ENCODE data around the gene IGFBP5.

The IGFBP5 gene

GRCh38 chr2:216687646-216688045 lies 7.7 kb downstream of the IGFBP5 start:
- DNase-seq (ENCODE audit: low spot score): no peak

DNA sequence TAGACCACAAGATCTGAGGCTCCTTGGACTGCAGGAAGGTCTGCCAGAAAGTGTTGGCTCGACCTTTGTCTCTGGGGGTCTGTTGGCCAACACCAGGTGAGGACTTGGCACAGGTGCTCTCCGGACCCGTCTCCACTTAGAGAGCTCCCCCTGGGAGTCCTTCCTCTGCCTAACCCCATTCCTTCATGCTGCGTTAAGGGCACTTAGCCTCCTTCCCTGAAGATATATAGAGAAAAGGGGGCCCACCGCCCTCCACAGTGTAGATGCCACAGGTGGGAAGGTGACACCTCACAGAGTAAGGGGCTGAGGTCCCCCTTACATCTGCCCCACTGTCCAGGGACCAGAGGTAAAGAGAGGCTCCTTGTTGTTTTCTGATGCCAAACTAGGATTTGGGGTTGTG lies 8.2 kb downstream of the IGFBP5 start:
- no peak for DNase-seq (ENCODE audit: low spot score)

GRCh38 chr2:216685327-216685875 lies 9.9 kb downstream of the IGFBP5 start:
- DNase-seq (ENCODE audit: low spot score): no peak

GRCh38 chr2:216683846-216684245 lies 11.5 kb downstream of the IGFBP5 start:
- no peak for DNase-seq (ENCODE audit: low spot score)

DNA sequence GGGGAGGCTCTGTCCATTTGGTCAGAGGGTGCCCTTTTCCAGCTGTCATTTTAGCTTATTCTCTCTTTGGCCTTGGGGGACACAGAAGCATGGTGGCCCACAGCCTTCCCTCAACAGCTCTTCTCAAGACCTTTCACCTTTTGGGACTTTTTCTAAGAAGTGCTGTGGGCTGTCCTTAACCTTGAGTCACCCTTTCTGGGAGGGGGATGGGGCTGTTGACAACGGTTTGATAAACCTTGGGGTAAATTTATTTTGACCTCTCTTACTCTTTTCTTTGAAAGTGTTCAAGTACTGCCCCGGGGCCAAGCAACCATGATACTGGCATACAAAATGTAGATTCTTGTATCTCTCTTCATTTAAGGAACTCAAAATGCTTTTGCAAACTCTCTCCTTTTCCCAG lies 13.7 kb downstream of the IGFBP5 start:
- DNase-seq (ENCODE audit: low spot score): no peak

DNA sequence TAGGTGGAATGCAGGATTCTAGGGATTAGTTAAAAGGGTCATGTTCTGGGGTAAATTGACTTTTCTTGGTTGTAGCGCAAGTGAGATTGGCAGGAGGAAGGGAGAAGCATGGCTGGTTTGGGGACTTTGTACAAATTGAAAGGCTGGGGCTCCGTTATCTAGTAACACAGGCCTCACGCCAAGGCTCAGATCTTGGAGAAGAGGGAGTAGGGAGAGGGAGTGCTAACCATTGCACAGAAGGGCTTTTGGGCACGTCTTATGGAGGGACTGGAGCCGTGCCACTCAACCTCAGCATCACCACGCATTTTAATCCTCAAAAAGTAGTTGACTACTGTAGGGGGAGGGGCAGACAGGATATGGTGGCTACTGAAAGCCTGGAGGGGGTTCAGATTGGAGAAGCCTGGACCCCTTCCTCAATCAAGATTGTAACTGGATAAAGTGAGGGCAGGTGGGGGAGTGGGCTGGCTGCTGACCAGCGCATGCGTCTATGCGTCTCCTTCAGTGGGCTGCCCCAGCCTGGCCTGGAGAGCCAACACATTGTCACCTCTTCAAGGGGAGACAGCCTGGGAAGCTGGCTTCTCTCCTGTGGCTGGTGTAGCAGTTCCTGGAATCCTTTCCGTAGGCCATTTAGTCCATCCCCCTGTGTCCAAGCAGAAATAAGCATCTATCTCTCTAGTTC lies 14.3 kb downstream of the IGFBP5 start:
- DNase-seq (ENCODE audit: low spot score): no peak

- no peak for DNase-seq (ENCODE audit: low spot score)
Observed at GRCh38 chr2:216679658-216680024, 15.7 kb downstream of the IGFBP5 start.

- DNase-seq (ENCODE audit: low spot score): no peak
Observed at GRCh38 chr2:216678813-216679657, 16.3 kb downstream of the IGFBP5 start.

GRCh38 chr2:216678098-216678465 lies 17.3 kb downstream of the IGFBP5 start:
- DNase-seq (ENCODE audit: low spot score): no peak

DNA sequence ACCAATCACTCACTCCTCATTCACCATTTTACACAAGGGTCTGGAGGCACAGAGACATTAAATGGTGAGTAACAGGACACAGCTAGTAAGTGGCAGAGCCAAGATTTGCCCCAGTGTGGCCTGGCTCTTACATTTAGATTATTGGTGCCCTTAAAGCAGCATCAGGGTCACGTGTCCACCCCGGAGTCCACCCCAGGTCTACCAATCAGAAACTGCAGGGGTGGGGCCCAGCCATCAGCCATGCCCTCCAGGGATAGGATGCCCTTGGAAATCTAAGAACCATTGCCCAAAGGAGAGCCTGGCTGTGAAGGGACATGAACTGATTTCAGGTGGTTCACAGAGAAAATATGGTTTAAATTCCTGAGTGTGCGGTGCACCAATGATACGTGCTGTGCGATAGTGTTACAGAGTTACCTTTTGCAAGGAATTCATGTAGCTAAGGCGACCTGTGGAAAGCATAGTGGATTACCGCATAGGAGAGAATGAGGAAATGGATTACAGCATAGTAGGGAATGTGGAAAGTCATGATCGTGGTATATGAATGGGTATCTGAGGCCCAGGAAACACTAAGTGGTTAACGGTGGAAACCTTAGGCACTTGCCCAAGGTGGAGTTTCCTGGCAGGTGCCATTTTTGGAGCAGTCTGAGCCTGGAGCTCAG lies 17.8 kb downstream of the IGFBP5 start:
- DNase-seq (ENCODE audit: low spot score): no peak

- DNase-seq (ENCODE audit: low spot score): no peak
Observed at GRCh38 chr2:216676630-216677029, 18.7 kb downstream of the IGFBP5 start.

DNA sequence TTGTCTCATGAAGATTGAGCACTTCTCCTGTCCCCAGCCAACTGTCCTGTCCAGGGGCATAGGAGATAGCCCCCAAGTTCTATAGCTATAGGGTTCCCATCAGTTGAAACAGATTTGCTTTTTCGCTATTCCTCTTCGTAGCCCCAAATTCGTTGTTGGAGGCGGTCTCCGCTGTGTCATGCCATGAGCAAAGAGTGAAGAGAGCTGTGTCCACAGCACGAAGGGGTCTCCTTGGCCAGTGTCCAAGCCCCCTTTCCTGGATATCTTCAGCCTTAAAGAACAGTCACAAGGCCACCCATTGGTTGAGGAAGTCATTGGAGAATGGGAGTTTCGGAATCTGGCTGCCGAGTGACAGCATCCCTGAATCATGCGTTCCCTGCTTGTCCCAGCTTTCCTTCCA lies 21.0 kb downstream of the IGFBP5 start:
- DNase-seq (ENCODE audit: low spot score): no peak

DNA sequence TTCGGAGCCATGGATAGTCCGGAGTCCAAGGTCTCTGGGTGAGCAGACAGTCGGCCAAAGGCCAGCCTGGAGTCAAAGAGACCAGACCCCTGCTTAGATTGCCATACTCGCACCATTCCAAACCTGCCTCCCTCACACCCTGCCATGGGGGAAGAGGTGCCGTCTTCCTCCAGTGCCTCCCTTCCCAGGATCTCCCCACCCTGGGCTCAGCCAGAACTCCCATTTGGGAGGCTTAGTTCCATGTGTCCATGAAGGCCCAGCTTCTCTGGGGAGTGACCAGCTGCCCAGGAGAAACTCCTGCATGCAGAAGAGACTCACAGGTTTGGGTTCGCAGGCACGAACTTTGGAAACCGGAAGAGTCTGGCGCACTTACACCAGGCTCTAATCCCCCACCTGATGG lies 21.7 kb downstream of the IGFBP5 start:
- DNase-seq (ENCODE audit: low spot score): no peak

DNA sequence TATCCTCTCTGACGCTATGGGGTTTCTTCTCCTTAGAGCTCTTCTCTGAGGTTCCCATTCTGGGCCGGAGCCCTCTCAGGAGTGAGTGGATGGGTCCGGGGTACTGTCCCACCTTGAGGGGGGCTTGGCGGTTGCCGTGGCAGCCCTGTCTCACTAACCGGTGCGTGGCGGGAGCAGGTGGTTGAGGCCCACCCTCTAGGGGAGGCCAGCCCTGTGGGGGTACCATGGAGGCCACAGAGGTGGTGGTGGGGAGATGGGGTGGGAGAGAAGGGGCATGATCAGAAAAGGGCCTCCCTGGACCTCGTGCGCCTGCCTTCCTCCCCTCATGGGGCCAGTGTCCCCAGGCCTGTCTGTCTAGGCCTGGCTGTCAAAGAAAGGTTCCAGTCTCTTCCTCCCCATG lies 22.3 kb downstream of the IGFBP5 start:
- DNase-seq (ENCODE audit: low spot score): no peak

DNA sequence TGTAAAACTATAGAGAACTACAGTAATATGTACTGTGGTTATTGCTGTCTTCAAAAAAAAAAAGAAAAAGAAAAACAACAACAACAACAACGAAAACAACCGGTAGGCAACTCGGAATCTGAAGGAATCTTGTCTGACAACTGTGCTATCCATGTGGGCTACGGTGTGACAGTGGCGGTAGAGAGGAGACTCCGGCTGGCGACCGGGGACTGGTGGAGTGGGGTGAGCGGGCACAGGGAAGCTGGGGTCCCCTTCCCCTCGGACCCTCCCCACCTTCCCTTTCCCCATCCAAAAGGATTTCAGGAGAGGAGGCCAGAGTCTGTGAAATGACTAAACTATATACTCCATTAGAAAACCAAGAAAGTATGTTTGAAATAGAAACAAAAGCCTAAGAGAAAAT lies 22.9 kb downstream of the IGFBP5 start:
- DNase-seq (ENCODE audit: low spot score): no peak

DNA sequence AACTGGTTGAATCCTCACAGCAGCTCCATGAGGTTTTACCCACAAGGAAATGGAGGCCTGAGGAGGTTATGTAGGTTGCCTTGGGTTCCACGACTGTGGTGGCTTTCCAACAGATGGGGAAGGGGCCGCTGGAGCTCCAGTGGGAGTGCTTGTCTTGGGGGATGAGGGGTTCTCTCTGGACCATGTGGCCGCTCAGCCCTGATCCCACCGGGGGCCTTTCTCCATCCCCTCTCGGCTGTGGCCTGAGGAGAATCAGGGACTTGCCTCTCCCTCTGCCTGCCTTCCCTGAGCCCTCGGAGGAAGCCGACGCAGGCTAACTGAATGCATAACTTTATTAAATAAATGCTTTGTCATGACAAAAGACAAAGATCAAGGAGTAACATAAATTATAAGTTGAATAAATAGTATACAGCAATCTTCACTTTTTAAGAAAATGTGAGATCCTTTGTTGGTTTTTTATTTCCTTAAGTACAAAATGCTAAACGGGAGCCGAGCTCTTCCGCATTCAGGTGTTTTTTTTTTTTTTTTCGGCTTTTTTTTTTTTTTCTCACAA lies 23.5 kb downstream of the IGFBP5 start:
- no peak for DNase-seq (ENCODE audit: low spot score)

DNA sequence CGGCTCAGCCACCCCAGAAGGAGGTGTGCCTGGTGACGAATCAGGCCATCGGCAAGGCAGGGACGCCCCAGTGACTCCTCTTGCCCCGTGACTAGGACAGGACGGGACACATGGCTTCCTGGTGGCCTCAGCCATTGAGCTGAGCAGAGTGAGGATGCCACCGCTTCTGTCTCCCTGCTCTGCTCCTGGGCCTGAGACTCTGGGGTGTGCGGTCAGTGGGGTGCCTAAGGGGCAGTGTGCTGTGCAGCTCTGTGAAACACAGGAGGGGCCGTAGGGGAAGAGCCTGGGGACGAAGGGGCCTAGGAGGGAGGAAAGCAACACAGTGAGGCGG lies 24.3 kb downstream of the IGFBP5 start:
- DNase-seq (ENCODE audit: low spot score): no peak

GRCh38 chr2:216670266-216671080 lies 24.9 kb downstream of the IGFBP5 start:
- no peak for DNase-seq (ENCODE audit: low spot score)

DNA sequence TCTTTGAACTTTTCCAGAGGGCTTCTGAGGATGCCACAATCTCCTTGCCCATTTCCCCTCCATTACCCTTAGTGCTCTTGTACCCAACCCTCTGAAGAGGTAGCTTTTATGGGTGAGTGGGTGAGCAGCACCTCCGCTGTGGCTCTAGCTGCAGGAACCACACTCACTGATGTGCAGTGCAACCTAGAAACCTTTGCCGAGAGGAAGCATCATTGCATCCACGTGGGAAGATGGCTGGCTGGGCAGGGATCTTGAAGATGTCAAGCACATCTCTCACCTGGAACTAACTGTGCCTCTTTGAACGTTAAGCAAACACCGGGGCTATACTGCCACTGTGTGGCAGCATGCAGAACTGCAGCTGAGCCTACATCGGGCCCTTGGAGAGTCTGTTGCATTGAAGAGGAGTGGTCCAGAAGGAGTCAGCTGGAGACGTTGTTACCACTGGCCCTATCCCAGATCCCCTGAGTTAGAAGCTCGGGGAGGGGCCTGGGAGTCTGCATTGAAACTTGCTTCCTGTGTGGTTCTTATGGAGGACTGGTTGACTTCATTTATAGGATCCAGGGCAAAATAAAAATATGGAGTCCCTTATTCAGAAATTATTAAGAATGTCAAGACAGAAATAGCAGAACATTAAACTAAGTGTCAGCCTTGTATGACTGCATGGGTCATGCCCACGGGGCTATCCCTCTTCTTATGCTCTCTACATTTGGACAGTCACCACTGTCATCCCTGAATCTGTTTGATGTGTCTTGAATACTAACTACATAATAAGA lies 28.7 kb downstream of the IGFBP5 start:
- peak; percentile 73 for DNase-seq (ENCODE audit: low spot score)

- DNase-seq (ENCODE audit: low spot score): no peak
Observed at GRCh38 chr2:216665717-216666116, 29.6 kb downstream of the IGFBP5 start.

GRCh38 chr2:216665242-216665641 lies 30.1 kb downstream of the IGFBP5 start:
- no peak for DNase-seq (ENCODE audit: low spot score)
